Nephron (organoid): Measurements from ENCODE around the gene AK1.
A peak's percentile ranks its signal among the peaks of the same experiment; 100 is the strongest.

Experiments used
- H3K27ac Mint-ChIP-seq, 3 experiments: 2 replicates each; pipeline ENCODE4 v1.8.0; 2020; ENCODE audit warnings: mixed read lengths in 3 of 3, mild to moderate bottlenecking in 2 of 3, moderate library complexity in 1 of 3
- H3K27me3 Mint-ChIP-seq: 2 replicates; pipeline ENCODE4 v1.8.0; 2021; ENCODE audit warnings: low read depth, mild to moderate bottlenecking, moderate library complexity, mixed read lengths
- H3K36me3 Mint-ChIP-seq: 2 replicates; pipeline ENCODE4 v1.8.0; 2020; ENCODE audit warnings: low read depth, mixed read lengths
- H3K4me1 Mint-ChIP-seq: 2 replicates; pipeline ENCODE4 v1.8.0; 2020; ENCODE audit warnings: mixed read lengths
- H3K4me3 Mint-ChIP-seq, 3 experiments: 2 replicates each; pipeline ENCODE4 v1.8.0; 2020; ENCODE audit warnings: mild to moderate bottlenecking in 3 of 3, mixed read lengths in 3 of 3, moderate library complexity in 2 of 3
- H3K9me3 Mint-ChIP-seq: 2 replicates; pipeline ENCODE4 v1.8.0; 2020; ENCODE audit warnings: mixed read lengths
- TF ChIP-seq, protein P1 (sequence below), 3 experiments: fragments of 200-600 bp; sonication (generic); IDR thresholded peaks; one replicate each; pipeline ENCODE4 v1.5.0; 2021; ENCODE audit warnings: antibody characterized with exemption in 3 of 3; ENCODE audit not compliant: unreplicated experiment in 3 of 3

Gene AK1

DNA sequence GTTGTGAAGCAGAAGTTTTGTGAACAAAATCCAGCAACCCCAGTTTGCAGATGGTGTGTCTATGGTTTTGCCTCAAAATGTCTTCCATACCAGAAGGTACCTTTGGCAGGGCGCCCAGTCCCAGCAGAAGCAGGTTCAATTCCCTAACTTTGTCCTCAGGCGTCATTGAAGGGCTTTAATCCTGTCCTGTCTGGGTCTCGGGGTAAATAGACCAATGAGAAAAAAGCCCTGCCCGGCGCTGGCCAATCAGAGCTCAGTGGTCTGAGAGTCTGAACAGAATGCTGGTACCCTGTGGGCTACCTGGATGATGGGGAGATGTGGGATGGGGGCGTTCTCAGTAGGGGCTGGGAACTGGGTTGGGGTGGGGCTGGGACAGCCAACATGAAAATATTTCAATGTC, 45.6 kb upstream of the AK1 start:
- H3K27me3 Mint-ChIP-seq, result peaks cover 62% of the 10 kb centered on the region
- no peaks in the 10 kb centered on the region for H3K9me3 Mint-ChIP-seq
- no peak overlapping the region for H3K4me3 Mint-ChIP-seq
- TF ChIP-seq, protein P1, sequence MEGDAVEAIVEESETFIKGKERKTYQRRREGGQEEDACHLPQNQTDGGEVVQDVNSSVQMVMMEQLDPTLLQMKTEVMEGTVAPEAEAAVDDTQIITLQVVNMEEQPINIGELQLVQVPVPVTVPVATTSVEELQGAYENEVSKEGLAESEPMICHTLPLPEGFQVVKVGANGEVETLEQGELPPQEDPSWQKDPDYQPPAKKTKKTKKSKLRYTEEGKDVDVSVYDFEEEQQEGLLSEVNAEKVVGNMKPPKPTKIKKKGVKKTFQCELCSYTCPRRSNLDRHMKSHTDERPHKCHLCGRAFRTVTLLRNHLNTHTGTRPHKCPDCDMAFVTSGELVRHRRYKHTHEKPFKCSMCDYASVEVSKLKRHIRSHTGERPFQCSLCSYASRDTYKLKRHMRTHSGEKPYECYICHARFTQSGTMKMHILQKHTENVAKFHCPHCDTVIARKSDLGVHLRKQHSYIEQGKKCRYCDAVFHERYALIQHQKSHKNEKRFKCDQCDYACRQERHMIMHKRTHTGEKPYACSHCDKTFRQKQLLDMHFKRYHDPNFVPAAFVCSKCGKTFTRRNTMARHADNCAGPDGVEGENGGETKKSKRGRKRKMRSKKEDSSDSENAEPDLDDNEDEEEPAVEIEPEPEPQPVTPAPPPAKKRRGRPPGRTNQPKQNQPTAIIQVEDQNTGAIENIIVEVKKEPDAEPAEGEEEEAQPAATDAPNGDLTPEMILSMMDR (IDR thresholded peaks at IDR 0.05; ENCODE audit: unreplicated experiment in 3 of 3), result no peak
- no peak overlapping the region for H3K27ac Mint-ChIP-seq
- peaks cover 14% of the 10 kb centered on the region for H3K4me1 Mint-ChIP-seq
- H3K36me3 Mint-ChIP-seq, result no peaks in the 10 kb centered on the region

DNA sequence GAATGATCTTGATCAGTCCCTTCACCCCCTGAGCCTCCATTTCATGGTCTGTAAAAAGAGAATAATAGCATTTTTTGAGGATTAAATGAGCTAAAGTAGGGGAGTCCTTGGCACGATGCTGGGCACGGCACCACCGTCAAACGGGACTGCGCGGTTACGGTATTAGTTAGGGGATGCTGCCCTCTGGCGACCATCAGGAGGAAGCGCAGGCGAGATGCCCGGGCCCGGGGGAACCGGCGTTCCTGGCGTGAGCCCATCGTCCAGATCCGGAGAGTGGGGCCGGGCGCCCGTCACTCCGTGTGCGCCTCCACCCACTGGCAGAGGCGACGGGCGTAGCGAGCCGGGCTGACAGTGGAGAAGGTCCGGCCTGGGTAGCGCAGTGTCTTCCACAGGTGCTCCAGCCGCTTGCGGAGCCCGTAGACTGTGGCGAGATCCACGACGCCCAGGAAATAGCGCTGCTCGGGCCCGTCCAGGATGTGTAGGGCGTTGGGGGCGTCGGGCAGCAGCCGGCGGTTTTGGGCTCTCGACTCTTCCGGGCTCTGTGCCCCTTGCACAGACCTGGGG, 44.2 kb upstream of the AK1 start:
- no peaks in the 10 kb centered on the region for H3K36me3 Mint-ChIP-seq
- H3K27ac Mint-ChIP-seq, result peak overlapping the region in 1 of 3 experiments; percentile 61
- peaks cover 52% of the 10 kb centered on the region for H3K27me3 Mint-ChIP-seq
- peak overlapping the region in 1 of 3 experiments; percentile 53 for H3K4me3 Mint-ChIP-seq
- H3K4me1 Mint-ChIP-seq, result peaks cover 14% of the 10 kb centered on the region
- TF ChIP-seq, protein P1 (IDR thresholded peaks at IDR 0.05; ENCODE audit: unreplicated experiment in 3 of 3), result peak; percentile 92 to 99 (median 99)
- no peaks in the 10 kb centered on the region for H3K9me3 Mint-ChIP-seq

DNA sequence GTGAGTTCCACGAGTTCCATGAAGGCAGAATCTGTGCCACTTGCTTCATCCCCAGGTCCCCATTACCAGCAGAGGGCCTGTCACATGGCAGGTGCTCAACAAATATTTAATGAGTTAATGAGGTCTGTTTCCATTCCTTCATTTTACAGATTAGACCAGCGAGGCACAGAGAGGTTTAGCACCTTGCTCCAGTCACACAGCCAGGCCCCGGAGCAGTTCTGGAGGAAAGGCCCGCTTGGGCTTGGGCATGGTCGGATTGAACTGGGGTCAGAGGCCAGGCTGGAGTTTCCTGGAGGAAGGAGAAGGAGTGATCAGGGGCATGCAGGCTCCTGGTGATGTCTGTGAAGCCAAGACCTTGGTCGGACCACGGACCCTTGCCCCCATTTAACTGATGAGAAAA, 43.3 kb upstream of the AK1 start:
- Mint-ChIP-seq H3K4me3 (no peak overlapping the region), H3K36me3 (no peaks in the 10 kb centered on the region), H3K27me3 (peaks cover 46% of the 10 kb centered on the region), H3K4me1 (peaks cover 14% of the 10 kb centered on the region), H3K9me3 (no peaks in the 10 kb centered on the region), H3K27ac (peak overlapping the region in 1 of 3 experiments; percentile 44)
- TF ChIP-seq, protein P1 (IDR thresholded peaks at IDR 0.05; ENCODE audit: unreplicated experiment in 3 of 3), result no peak

DNA sequence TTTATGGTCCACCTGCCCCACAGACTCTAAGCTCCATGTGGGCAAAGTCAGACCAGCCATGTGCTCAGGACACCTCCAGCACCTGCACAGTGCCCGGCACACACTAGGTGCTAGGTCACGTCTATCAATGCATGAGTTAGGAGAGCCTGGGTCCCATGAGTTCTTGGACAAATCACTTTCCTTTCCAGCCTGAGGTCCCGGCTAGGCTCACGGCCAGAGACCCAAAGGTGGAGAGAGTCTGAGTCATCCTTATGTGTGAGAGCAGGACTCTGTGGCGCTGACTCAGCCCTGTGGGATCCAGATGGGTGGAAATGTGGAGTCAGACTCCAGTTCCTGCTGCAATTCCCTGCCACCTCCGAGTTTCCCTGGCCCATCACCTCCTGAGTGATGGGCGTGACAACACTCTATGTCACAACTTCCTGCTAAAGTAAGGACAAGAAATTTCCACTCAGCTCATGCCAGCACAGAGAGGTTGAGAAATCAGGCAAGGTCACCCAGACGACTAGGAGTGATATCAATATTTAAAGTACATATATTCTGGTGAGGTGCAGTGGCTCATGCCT, 41.9 kb upstream of the AK1 start:
- H3K4me3 Mint-ChIP-seq, result peak overlapping the region; percentile 18 to 32 (median 28)
- TF ChIP-seq, protein P1 (IDR thresholded peaks at IDR 0.05; ENCODE audit: unreplicated experiment in 3 of 3), result no peak
- H3K4me1 Mint-ChIP-seq, result peaks cover 14% of the 10 kb centered on the region
- no peak overlapping the region for H3K27ac Mint-ChIP-seq
- no peaks in the 10 kb centered on the region for H3K36me3 Mint-ChIP-seq
- no peaks in the 10 kb centered on the region for H3K9me3 Mint-ChIP-seq
- H3K27me3 Mint-ChIP-seq, result peaks cover 32% of the 10 kb centered on the region

DNA sequence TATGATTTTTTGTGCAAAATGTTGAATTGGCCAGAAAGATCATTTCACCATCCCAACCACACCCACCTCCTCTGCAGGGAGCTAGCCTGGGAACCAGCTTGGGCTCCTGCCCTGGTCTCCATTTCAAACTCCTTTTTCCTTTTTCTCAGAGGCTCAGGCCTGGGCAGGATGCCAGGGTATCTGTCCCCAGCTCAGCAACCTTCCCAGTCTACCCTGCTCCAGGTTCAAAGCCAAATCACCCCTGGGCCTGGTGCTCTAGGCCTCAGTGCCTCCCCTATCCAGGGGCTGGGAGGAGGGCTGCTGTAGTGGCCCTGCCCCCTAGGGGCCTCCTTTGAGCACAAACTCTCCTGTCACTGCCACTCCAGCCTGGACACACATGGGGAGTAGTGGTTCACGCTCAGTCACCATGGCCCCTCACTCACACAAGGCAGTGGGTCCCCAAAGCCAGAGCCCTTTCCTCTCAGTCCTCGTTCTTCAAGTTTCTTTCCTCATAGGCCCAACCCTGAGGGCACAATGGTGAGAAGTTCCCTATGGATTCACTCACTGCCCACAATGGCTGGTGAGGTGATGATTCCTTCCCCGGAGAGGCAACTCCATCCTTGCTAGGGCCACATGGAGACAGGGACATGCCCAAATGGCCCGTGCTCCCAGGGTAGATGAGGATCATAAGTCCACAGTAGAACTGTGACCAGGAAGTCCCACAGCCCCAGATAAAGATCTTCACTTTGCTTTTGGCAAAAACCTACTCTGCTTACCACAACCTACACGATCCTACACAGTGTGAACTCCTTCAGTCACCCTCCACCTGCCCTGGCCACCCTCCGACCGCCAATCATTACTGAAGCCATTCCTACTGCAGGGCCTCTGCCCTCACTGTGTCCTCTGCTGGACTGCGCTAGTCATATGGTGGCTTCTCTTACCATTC, 41.0 kb upstream of the AK1 start:
- H3K4me1 Mint-ChIP-seq, result peaks cover 14% of the 10 kb centered on the region
- H3K27me3 Mint-ChIP-seq, result peaks cover 23% of the 10 kb centered on the region
- H3K9me3 Mint-ChIP-seq, result no peaks in the 10 kb centered on the region
- TF ChIP-seq, protein P1 (IDR thresholded peaks at IDR 0.05; ENCODE audit: unreplicated experiment in 3 of 3), result no peak
- peak overlapping the region; percentile 37 to 59 (median 56) for H3K4me3 Mint-ChIP-seq
- peak overlapping the region in 2 of 3 experiments; percentile 14 to 27 for H3K27ac Mint-ChIP-seq
- H3K36me3 Mint-ChIP-seq, result no peaks in the 10 kb centered on the region
